Retinal pigment epithelial cell (primary cell): ENCODE results near the gene IFI27L2.

ENCODE experiments used
- DNase-seq: peaks from one replicate; pipeline ENCODE4 v3.0.0-alpha.2; 2010; ENCODE audit warnings: low read depth
- H3K4me3 ChIP-seq: 2 replicates; pipeline ENCODE4 v1.5.1; 2011; ENCODE audit warnings: mild to moderate bottlenecking, low read length, control low read depth, moderate library complexity
- CTCF ChIP-seq: conservative IDR thresholded peaks from 2 replicates; pipeline ENCODE4 v1.5.1; 2011; ENCODE audit warnings: low read depth, low read length, control low read depth, inconsistent platforms

Gene IFI27L2

DNA sequence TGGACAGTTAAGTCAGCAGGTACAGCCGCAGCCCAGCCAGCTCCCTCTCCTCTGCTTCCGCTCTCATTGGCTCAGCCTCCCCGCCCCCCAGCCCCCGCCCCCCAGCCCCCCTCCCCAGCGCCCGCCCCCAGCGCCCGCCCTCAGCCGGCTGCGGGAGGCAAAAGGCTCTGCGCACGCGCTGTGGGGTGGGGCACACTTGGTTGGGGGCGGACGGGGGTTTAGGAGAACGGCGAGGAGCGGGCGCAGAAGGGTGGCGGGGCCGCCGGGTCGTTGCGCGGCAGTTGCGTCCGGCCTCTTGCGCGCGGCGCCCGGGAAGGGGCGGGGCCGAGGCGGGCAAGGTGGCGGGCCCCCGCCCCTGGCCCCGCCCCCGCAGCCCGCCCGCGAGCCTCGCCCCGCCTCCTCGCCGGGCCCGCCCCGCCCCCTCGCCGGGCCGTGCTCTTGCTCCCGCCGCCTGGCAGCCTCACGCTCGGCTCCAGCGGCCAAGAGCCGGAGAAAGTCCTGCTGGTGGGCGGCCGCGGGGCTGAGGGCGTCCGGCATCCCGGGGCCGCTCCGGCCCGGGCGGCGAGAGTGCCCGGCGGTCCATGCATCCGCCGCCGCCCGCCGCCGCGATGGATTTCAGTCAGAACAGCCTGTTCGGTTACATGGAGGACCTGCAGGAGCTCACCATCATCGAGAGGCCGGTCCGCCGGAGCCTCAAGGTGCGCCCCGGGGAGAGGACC is 44.6 kb upstream of the IFI27L2 start, which contains the start of gene PPP4R4:
Gene PPP4R4, plus strand, starts transcription at position 438 of the 719 bp plus-strand sequence. Its CDS starts 144 bp downstream, at position 582.
- peak within 1 kb of the TSS; percentile 65 for H3K4me3 ChIP-seq
- peak; percentile 40 for DNase-seq
- TF ChIP-seq CTCF = no peak

DNA sequence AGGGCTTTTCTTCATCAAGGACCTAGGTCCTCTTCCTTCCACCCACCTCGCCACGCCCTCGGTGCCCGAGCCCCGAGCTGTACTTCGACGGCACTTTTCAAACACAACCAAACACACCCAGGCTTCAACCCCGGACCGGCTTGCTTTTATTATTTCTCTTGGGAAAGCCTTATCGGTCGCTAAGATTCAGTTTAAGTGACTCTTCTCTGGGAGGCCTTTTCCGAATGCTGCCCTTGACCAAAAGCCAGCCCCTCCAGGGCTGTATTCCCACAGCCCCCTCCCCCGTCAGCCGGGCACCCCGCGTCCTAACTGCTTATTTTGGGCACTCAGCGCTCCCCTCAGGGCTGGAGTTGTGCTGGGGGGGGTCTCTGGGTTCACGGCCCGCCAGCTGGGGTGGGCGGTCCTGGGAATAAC is 44.1 kb upstream of the IFI27L2 start:
- DNase-seq = no peak
- peak overlapping the region; percentile 65 for H3K4me3 ChIP-seq
- TF ChIP-seq CTCF = no peak

- TF ChIP-seq CTCF = no peak
- no peak overlapping the region for H3K4me3 ChIP-seq
- no peak for DNase-seq
Observed at GRCh38 chr14:94172545-94172944, 43.1 kb upstream of the IFI27L2 start.

DNA sequence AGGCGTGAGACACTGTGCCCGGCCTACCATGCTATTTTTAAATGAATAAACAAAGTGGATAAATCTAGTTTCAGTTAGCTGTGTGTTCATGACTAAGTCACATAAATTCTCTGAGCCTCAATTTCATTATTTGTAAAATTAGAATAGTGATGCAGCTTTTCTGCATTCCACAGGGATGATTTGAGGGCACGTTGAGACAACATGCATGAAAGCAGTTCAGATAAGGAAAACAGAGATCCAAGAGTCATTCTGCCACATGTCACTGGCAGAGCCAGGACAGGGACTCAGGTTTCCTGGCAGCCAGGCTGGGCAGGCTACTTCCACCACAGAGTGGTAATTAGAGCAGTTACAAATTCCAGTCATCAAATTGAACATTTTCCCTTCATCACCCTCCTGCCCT is 41.8 kb upstream of the IFI27L2 start:
- TF ChIP-seq CTCF = no peak
- no peak for DNase-seq

DNA sequence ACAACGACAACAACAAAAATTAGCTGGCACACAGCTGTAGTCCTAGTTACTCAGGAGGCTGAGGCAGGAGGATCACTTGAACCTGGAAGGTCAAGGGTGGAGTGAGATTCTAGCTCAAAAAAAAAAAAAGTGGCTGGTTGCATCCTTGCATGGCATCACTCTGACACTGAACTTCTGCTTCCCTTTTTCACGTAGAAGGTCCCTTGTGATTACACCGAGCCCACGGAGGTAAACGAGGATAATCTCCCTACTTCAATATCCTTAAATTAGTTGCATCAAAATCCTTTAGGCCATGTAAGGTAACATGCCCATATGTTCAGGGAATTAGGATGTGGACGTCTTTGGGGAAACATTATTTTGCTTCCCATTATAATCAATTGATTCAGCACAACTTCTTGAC is 40.7 kb upstream of the IFI27L2 start:
- no peak overlapping the region for H3K4me3 ChIP-seq
- DNase-seq = no peak

More for the DNA sequence above, 41.8 kb upstream of the IFI27L2 start:
- no peak overlapping the region for H3K4me3 ChIP-seq

DNA sequence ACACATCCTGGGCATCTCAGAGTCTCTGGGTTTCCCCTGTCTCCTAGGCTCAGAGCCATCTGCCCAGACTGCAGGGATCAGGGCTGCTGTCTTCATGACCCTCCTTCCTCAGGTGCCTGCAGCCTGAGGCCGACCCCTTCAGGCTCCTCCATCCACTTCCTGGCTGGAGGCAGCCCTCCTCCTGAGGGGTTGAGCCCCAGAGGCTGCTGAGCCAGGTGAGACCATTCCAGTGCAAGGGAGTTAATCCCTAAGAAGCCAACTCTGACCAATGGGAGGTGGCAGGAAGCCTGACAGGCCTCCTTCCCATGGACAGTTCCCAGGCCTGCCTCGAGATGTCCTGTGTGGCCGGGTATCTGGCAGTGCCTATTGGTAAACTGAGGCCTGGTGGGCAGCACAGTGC is 36.3 kb upstream of the IFI27L2 start:
- TF ChIP-seq CTCF = no peak
- no peak overlapping the region for H3K4me3 ChIP-seq

More for the DNA sequence above, 40.7 kb upstream of the IFI27L2 start:
- TF ChIP-seq CTCF = no peak

More for the DNA sequence above, 36.3 kb upstream of the IFI27L2 start:
- DNase-seq = no peak
